Aorta (tissue), 5 donors: Measurements from ENCODE around the gene TRPM1. TPM values are rescaled to one million over a fixed set of nuclear protein-coding genes. Genes with fewer than 3 reads are reported as not detected.

Experiments used
- ATAC-seq: fragments of 200-7000 bp; cut with Tn5 transposase; one replicate; pipeline ENCODE4 v1.9.1; 2022; ENCODE audit warnings: moderate library complexity; ENCODE audit not compliant: low FRiP score
- DNase-seq, 2 donors: peaks; one replicate each; pipeline ENCODE4 v3.0.0-alpha.2; 2020
- H3K27ac ChIP-seq, 2 donors: one replicate each; pipeline ENCODE4 v1.5.1; 2013; ENCODE audit warnings: low read length in 2 of 2, mild to moderate bottlenecking in 2 of 2, moderate library complexity in 2 of 2, control low read depth in 1 of 2, inconsistent platforms in 1 of 2, low read depth in 1 of 2
- H3K27me3 ChIP-seq, 2 donors: one replicate each; pipeline ENCODE4 v1.6.1; 2013; ENCODE audit warnings: control low read depth in 1 of 2, low read length in 1 of 2, mild to moderate bottlenecking in 1 of 2, moderate library complexity in 1 of 2; ENCODE audit not compliant: insufficient read depth in 2 of 2, control insufficient read depth in 1 of 2
- H3K36me3 ChIP-seq, 2 donors: one replicate each; pipeline ENCODE4 v1.6.1; 2013; ENCODE audit warnings: control low read depth in 1 of 2, low read length in 1 of 2, mild to moderate bottlenecking in 1 of 2; ENCODE audit not compliant: insufficient read depth in 2 of 2, control insufficient read depth in 1 of 2
- H3K4me1 ChIP-seq, 2 donors: one replicate each; pipeline ENCODE4 v1.6.1; 2013; ENCODE audit warnings: low read length in 2 of 2, control low read depth in 1 of 2, mild to moderate bottlenecking in 1 of 2, moderate library complexity in 1 of 2; ENCODE audit not compliant: insufficient read depth in 2 of 2, control insufficient read depth in 1 of 2
- H3K4me3 ChIP-seq, 2 donors: one replicate each; pipeline ENCODE4 v1.5.1; 2013; ENCODE audit warnings: low read length in 2 of 2, control low read depth in 1 of 2, mild to moderate bottlenecking in 1 of 2
- H3K9me3 ChIP-seq: one replicate; pipeline ENCODE4 v1.6.1; 2013; ENCODE audit warnings: mild to moderate bottlenecking, low read length; ENCODE audit not compliant: control insufficient read depth
- WGBS, 2 donors: extraction: QIAGEN DNeasy Blood & Tissue Kit; methylation state at CpG; one replicate each; pipeline ENCODE4 v1.1.7; 2013; 5-methylcytosine and 5-hydroxymethylcytosine counted together
- intact Hi-C, 2 donors: fragments of 100-400 bp; cut with DNase I; formaldehyde crosslinking; loops; one replicate each; pipeline versions ENCODE4 v1.14.2 to v1.15.0; 2022
- polyA plus RNA-seq, 2 donors: library from polyadenylated mRNA; stranded (reverse); fragments of 200-250 nt; gene quantifications; one replicate each; pipeline ENCODE4 v1.2.3, GENCODE V29; 2013
- total RNA-seq, 2 donors: library from RNA; stranded (reverse); fragmentation: NEBNext Ultra II Directional; extraction: Animal tissue kit (Norgen Biotek cat#: 25700); gene quantifications; one replicate each; pipeline ENCODE4 v1.2.1, GENCODE V29; 2021
- donor health status: healthy with polysubstance abuse.
- donor health status: Bipolar disorder and iron deficiency.
- donor health status: DM: no; HTN: no; CAD: no.
- donor health status: DM: no; HTN: no; CAD: no.
- donor health status: DM: yes; HTN: yes; CAD: no.

The TRPM1 gene
- total and polyA plus RNA-seq, 4 donors, result not detected

DNA sequence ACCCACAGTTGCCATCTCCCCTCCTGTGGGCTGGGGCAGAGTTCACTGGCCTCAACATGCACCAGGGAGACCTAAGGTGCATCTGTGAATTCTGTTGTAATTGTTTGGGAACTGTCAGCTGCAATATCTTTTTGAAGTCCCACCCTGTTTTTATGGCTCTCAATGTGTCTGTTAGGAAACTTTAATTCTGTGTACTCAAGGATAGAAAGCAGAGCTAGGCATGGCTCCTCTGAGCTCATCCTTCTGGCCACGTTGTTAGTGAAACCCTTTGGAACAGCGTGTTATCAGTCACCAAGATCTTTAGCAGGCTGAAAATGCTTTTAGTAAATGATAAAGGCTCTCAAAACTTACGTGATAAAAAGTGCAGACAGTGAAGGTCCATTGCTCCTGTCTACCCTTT lies 76.5 kb downstream of the TRPM1 start:
- H3K27me3 ChIP-seq, result no peaks in the 10 kb centered on the region
- intact Hi-C loops, result no loop called here
- no peaks in the 10 kb centered on the region for H3K9me3 ChIP-seq
- no peak for ATAC-seq
- no peak overlapping the region for H3K4me3 ChIP-seq
- H3K27ac ChIP-seq, result no peak overlapping the region
- H3K36me3 ChIP-seq, result no peaks in the 10 kb centered on the region
- 45 to 50% methylated on average over 3 of the region's 3 CpGs for WGBS, 2 donors
- no peak for DNase-seq
- no peaks in the 10 kb centered on the region for H3K4me1 ChIP-seq

DNA sequence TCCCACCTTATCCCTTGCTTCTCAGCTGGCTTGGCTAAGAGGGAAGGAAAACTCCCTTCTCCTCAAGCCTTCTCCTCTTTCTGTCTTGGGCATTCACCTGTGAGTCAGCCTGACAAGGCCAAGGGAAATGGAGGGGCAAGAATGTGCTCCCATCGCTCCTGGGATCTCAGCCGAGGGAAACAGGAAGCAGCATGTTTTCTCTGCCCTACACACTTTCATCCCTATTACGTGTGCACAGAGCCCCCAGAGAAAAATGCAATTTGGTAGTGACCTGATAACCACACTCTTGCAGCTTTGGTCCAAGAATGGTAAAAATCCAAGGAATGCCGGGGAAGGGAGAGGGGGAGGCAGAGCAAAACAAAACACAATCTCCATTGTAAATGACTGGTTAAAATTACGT lies 77.2 kb downstream of the TRPM1 start:
- H3K4me3 ChIP-seq, result no peak overlapping the region
- ATAC-seq (no peak), DNase-seq (no peak)
- H3K4me1 ChIP-seq, result no peaks in the 10 kb centered on the region
- no peaks in the 10 kb centered on the region for H3K36me3 ChIP-seq
- H3K27me3 ChIP-seq, result no peaks in the 10 kb centered on the region
- intact Hi-C loops, result no loop called here
- 2 to 4% methylated on average over 5 of the region's 5 CpGs for WGBS, 2 donors
- no peaks in the 10 kb centered on the region for H3K9me3 ChIP-seq
- no peak overlapping the region for H3K27ac ChIP-seq

DNA sequence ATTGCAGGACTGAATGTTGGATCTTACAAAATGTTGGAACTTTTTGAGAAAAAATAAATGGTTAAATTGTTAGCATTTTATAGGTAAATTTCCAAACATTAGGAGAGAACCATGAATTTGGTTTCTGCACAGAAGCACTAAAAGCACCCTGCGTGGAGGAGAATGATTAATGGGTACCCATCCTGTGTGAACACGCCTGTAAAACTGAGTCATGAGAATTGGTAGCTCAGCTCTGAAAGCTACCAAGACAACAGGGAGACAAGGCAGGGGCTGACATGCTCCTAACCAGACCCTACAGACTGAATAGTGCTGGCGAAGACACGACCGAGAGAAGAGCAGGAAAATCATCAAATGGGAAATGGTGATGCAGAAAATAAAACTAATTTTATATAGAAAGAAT lies 77.7 kb downstream of the TRPM1 start:
- WGBS, 2 donors, result 79 to 83% methylated on average over 5 of the region's 5 CpGs
- Histone ChIP-seq H3K4me3 (no peak overlapping the region), H3K4me1 (no peaks in the 10 kb centered on the region), H3K27ac (no peak overlapping the region), H3K9me3 (no peaks in the 10 kb centered on the region), H3K36me3 (no peaks in the 10 kb centered on the region), H3K27me3 (no peaks in the 10 kb centered on the region)
- ATAC-seq, result no peak
- DNase-seq, result no peak
- intact Hi-C loops, result no loop called here

DNA sequence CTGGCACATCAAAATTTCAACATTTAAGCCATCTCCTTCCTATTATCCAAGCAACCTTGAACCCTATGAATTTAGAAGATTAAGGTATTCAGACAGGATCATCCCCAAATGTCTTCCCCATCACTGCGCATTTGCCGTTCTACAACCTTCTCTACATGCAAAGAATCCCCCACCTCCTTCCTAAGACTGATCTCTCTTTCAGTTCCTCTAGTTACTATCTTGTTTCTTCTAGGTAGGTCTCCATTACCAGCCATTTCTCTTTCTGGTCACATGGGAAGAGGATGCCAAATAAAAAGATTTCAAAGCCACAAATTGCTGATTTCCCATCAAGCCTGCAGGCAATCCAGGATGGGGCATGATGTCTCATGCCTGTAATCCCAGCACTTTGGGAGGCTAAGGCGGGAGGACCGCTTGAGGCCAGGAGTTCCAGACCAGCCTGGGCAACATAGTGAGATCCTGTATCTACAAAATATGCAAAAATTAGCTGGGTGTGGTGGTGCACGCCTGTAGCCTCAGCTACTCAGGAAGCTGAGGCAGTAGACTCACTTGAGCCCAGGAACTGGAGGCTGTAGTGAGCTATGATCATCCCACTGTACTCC lies 80.4 kb downstream of the TRPM1 start:
- DNase-seq, result no peak
- H3K4me3 ChIP-seq, result no peak overlapping the region
- no peaks in the 10 kb centered on the region for H3K9me3 ChIP-seq
- H3K36me3 ChIP-seq, result no peaks in the 10 kb centered on the region
- no peak overlapping the region for H3K27ac ChIP-seq
- no peak for ATAC-seq
- H3K4me1 ChIP-seq, result no peaks in the 10 kb centered on the region
- intact Hi-C loops, result no loop called here
- no peaks in the 10 kb centered on the region for H3K27me3 ChIP-seq
- WGBS, 2 donors, result 96 to 97% methylated on average over 5 of the region's 5 CpGs

DNA sequence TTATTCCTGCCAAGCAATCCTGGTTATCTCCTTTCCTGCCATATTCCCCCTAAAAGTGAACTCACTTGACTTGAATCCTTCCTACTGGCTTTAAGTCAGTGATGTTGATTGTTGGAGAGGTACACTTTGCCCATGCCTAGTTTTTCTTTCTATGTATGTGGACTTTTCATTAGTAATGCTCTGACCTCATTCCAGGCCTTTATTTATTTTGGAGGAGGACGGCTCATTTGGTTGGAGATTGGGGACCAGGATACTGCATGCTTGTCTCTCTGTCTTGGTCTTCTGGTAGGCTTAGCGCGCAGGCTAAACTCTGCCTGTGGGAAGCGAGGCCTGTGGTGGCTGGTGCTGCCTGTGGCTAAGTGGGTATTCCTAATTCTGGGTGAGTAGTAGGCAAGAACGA lies 81.0 kb downstream of the TRPM1 start:
- Histone ChIP-seq H3K4me3 (no peak overlapping the region), H3K9me3 (no peaks in the 10 kb centered on the region), H3K27me3 (no peaks in the 10 kb centered on the region), H3K4me1 (no peaks in the 10 kb centered on the region), H3K36me3 (no peaks in the 10 kb centered on the region), H3K27ac (no peak overlapping the region)
- intact Hi-C loops, result no loop called here
- WGBS, 2 donors, result 75 to 77% methylated on average over 5 of the region's 5 CpGs
- no peak for DNase-seq
- no peak for ATAC-seq

DNA sequence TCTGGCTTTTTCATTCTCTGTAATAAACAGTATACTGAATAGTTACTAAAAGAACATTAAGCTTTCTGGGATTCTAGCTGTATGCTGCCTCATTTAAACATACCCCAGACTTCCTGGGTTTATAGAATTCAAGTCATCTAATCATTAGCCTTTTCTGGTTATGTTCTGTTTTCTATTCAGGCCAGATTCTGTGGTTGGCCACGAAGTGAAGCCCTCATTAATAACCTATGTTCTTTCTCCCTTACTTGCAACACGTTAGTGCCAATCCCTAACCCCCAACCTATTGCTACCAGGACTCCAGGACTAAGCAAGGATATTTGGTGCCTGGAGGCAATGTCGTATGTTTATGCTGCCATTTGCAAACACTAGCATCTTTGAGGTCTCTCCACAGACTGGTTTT lies 81.5 kb downstream of the TRPM1 start:
- 83 to 88% methylated on average over 3 of the region's 3 CpGs for WGBS, 2 donors
- no peak for DNase-seq
- H3K9me3 ChIP-seq, result no peaks in the 10 kb centered on the region
- H3K27me3 ChIP-seq, result no peaks in the 10 kb centered on the region
- ATAC-seq, result no peak
- intact Hi-C loops, result no loop called here
- no peak overlapping the region for H3K4me3 ChIP-seq
- no peaks in the 10 kb centered on the region for H3K4me1 ChIP-seq
- H3K27ac ChIP-seq, result no peak overlapping the region
- no peaks in the 10 kb centered on the region for H3K36me3 ChIP-seq

DNA sequence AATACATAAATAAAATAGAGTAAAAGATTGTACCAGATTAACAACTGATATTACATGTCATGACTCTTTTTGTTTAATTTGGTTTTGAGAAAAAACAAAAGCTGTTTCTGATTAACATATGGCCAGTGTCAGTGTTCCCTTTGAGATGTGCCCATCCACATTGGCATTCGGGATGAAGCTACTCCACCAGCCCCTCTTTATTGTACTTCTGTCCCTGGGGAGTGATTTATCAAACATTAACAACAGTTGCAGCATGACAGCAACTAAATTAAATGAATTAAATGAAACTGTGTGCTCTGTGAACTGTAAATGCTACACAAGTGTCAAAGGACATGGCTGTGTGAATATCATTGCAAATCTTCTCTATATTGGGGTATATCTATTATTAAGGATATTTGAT lies 84.2 kb downstream of the TRPM1 start:
- no peak for ATAC-seq
- no peaks in the 10 kb centered on the region for H3K27me3 ChIP-seq

DNA sequence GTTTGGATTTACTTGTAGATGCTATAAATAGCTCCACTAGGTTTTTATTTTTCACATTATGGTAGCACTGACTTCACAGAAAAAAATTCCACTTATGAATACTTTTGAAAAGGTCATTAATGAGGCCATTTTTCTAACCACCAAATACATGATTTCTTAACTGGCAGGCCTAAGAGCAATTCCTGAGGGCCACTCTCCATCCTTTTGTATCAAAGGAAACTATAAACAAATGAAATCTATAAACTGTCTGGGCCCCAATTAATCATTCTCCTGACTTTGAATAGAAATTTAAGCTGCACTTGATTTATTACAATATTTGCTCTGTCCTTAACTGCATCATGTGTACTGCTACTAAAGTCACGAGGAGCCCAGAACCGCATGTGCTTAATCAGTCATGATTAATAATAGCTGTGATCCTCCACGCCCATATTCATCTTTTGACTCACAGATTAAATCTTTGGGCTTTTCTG lies 85.0 kb downstream of the TRPM1 start:
- intact Hi-C loops, result no loop called here
- H3K4me3 ChIP-seq, result no peak overlapping the region
- no peaks in the 10 kb centered on the region for H3K27me3 ChIP-seq
- ATAC-seq (no peak), DNase-seq (no peak)
- peaks cover 2% of the 10 kb centered on the region for H3K9me3 ChIP-seq
- no peak overlapping the region for H3K27ac ChIP-seq
- 54% methylated on average over 3 of the region's 3 CpGs for WGBS, 2 donors
- no peaks in the 10 kb centered on the region for H3K36me3 ChIP-seq
- no peaks in the 10 kb centered on the region for H3K4me1 ChIP-seq

More for the DNA sequence above, 84.2 kb downstream of the TRPM1 start:
- WGBS, 2 donors, result 25 to 44% methylated on average over 1 of the region's 1 CpG
- H3K36me3 ChIP-seq, result no peaks in the 10 kb centered on the region
- H3K27ac ChIP-seq, result no peak overlapping the region
- H3K4me3 ChIP-seq, result no peak overlapping the region
- intact Hi-C loops, result no loop called here
- peaks cover 2% of the 10 kb centered on the region for H3K9me3 ChIP-seq
- no peak for DNase-seq
- no peaks in the 10 kb centered on the region for H3K4me1 ChIP-seq

DNA sequence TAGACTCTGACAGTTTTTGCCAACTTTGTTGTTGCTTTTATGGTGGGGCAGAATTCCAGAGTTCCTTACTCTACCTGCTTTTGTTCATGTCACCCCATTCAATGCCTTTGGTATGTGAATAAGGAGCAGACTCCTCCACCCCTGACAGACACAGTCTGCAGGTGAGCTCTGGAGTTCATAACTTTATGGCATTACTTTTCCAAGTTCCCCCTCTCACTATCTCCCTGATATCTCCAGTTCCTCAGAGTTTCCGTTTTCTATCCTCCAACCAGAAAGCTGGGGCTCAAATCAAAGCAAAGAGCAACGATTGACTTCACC lies 87.0 kb downstream of the TRPM1 start:
- WGBS, 2 donors, result 29 to 65% methylated on average over 2 of the region's 2 CpGs
- Histone ChIP-seq H3K27ac (no peak overlapping the region), H3K4me3 (no peak overlapping the region), H3K27me3 (no peaks in the 10 kb centered on the region), H3K4me1 (no peaks in the 10 kb centered on the region), H3K9me3 (peaks cover 2% of the 10 kb centered on the region), H3K36me3 (no peaks in the 10 kb centered on the region)
- ATAC-seq, result no peak
- no peak for DNase-seq
- intact Hi-C loops, result no loop called here
